Sigmoid colon (tissue), 7 donors: ENCODE results near the gene UBAP1. TPM values are rescaled to one million over a fixed set of nuclear protein-coding genes. Genes with fewer than 3 reads are reported as not detected.
"Not testable (repeated sequence)": the region's sequence is repeated elsewhere in the genome, so short reads cannot be mapped to it uniquely, and the experiment has no call there.

Experiments used
- DNase-seq: peaks from one replicate; pipeline ENCODE4 v3.0.0-alpha.2; 2019
- H3K27ac ChIP-seq, 4 donors: fragments of 200-600 bp; sonication (generic); one replicate each; pipeline ENCODE4 v1.5.1; 2016 to 2019; ENCODE audit warnings: mild to moderate bottlenecking in 1 of 4
- H3K27me3 ChIP-seq, 3 donors: fragments of 200-600 bp; sonication (generic); one replicate each; pipeline ENCODE4 v1.5.1; 2019; ENCODE audit warnings: mild to moderate bottlenecking in 1 of 3
- H3K36me3 ChIP-seq, 4 donors: fragments of 200-600 bp; sonication (generic); one replicate each; pipeline ENCODE4 v1.5.1; 2016 to 2019
- H3K4me1 ChIP-seq, 4 donors: fragments of 200-600 bp; sonication (generic); one replicate each; pipeline ENCODE4 v1.5.1; 2017 to 2019
- H3K4me3 ChIP-seq, 4 donors: fragments of 200-600 bp; sonication (generic); one replicate each; pipeline ENCODE4 v1.5.1; 2017 to 2019; ENCODE audit warnings: mild to moderate bottlenecking in 2 of 4, moderate library complexity in 1 of 4
- H3K9me3 ChIP-seq, 4 donors: fragments of 200-600 bp in 3 of 4; sonication (generic) in 3 of 4; one replicate each; pipeline versions ENCODE4 v1.5.1 to v1.6.1; 2013 to 2019
- EP300 ChIP-seq, 4 donors: sonication (generic); formaldehyde crosslinking; IDR thresholded peaks; one replicate each; pipeline ENCODE4 v1.6.1; 2017; ENCODE audit warnings: antibody characterized with exemption in 4 of 4
- POLR2A ChIP-seq, 2 donors: fragments of 450-650 bp; IDR thresholded peaks; one replicate each; pipeline ENCODE4 v1.6.1; 2016; ENCODE audit warnings: antibody characterized with exemption in 2 of 2, mild to moderate bottlenecking in 2 of 2, moderate library complexity in 2 of 2
- POLR2AphosphoS5 ChIP-seq, 4 donors: sonication (generic); formaldehyde crosslinking; IDR thresholded peaks; one replicate each; pipeline ENCODE4 v1.6.1; 2017; ENCODE audit warnings: antibody characterized with exemption in 4 of 4
- WGBS, 2 donors: extraction: QIAGEN DNeasy Blood & Tissue Kit; methylation state at CpG; one replicate each; pipeline ENCODE4 v1.1.7; 2013; 5-methylcytosine and 5-hydroxymethylcytosine counted together
- intact Hi-C: fragments of 100-400 bp; cut with DNase I; formaldehyde crosslinking; loops from one replicate; pipeline ENCODE4 v1.15.1; 2023
- polyA plus RNA-seq, 3 donors: library from polyadenylated mRNA; stranded (reverse); fragments of 200-250 nt; gene quantifications; one replicate each; pipeline ENCODE4 v1.2.3, GENCODE V29; 2013
- small RNA-seq, 3 donors: library from RNA; depleted of rRNA; stranded (forward); fragments of <200 nt; gene quantifications; one replicate each; pipeline ENCODE3, GENCODE V24; 2016
- total RNA-seq, 4 donors: library from RNA; depleted of rRNA; stranded (reverse); fragments of >200 nt; gene quantifications; one replicate each; pipeline ENCODE4 v1.1.0, GENCODE V29; 2016
- TF ChIP-seq, protein P1 (sequence below), 4 experiments: fragments of 450-650 bp in 3 of 4; fragments of 200-600 bp in 1 of 4; IDR thresholded peaks; one replicate each; pipeline ENCODE4 v1.5.1; 2016 to 2019; ENCODE audit warnings: antibody characterized with exemption in 4 of 4, mild to moderate bottlenecking in 3 of 4, moderate library complexity in 2 of 4
- donor health status: healthy with polysubstance abuse.
- donor health status: Bipolar disorder and iron deficiency.
- donor health status: healthy.

The UBAP1 gene
- total and polyA plus RNA-seq, 7 donors: 32.8 to 52.7 (median 42.5) TPM

DNA sequence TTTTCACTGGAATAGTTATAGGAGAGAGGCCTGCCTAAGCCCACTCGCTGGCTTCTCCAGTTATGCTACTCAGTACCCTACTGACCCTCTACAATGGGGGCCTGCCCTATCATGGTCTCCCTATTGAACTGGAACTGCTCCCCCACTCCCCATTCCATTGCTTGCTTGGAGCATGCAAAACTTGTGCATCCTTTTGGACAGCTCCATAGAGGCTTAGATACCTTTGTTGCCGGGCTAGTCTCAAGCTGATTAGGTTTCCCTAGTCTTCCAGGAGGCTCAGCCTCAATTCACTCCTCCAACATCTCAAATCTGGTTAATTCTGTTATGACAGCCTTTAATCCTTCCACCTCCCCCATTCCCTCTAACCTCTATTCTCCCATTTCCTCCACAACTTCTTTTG lies 110.3 kb downstream of the UBAP1 start:
- Histone ChIP-seq H3K9me3 (no peaks in the 10 kb centered on the region), H3K36me3 (no peaks in the 10 kb centered on the region), H3K27me3 (no peaks in the 10 kb centered on the region), H3K4me1 (no peaks in the 10 kb centered on the region), H3K27ac (no peak overlapping the region), H3K4me3 (no peak overlapping the region)
- intact Hi-C loops: no loop called here
- DNase-seq: no peak
- TF ChIP-seq POLR2A (IDR thresholded peaks at IDR 0.05): no peak
- TF ChIP-seq EP300 (IDR thresholded peaks at IDR 0.05): no peak
- TF ChIP-seq POLR2AphosphoS5 (IDR thresholded peaks at IDR 0.05): no peak
- TF ChIP-seq, protein P1, sequence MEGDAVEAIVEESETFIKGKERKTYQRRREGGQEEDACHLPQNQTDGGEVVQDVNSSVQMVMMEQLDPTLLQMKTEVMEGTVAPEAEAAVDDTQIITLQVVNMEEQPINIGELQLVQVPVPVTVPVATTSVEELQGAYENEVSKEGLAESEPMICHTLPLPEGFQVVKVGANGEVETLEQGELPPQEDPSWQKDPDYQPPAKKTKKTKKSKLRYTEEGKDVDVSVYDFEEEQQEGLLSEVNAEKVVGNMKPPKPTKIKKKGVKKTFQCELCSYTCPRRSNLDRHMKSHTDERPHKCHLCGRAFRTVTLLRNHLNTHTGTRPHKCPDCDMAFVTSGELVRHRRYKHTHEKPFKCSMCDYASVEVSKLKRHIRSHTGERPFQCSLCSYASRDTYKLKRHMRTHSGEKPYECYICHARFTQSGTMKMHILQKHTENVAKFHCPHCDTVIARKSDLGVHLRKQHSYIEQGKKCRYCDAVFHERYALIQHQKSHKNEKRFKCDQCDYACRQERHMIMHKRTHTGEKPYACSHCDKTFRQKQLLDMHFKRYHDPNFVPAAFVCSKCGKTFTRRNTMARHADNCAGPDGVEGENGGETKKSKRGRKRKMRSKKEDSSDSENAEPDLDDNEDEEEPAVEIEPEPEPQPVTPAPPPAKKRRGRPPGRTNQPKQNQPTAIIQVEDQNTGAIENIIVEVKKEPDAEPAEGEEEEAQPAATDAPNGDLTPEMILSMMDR (IDR thresholded peaks at IDR 0.05): no peak
- 92 to 97% methylated on average over 2 of the region's 2 CpGs for WGBS, 2 donors

DNA sequence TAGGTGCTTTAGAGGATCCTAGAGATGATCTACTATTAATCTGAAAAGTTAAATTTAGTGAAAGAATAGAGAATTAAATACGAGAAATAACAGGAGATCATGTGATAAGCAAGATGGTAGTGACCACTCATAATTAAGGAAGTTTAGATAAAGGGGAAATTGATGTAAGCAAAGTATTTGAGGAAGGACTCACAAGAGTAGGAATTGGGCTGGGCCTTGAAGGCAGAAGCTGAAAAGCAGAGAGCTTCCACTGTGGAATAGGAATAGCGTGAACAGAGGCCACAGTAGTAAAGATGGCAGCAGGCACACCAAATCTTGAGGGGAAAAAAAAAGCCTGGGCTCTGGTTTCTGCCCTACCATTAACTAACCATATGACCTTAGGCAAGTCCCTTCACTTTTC lies 112.2 kb downstream of the UBAP1 start:
- no peaks in the 10 kb centered on the region for H3K36me3 ChIP-seq
- H3K27ac ChIP-seq: no peak overlapping the region
- no peak overlapping the region for H3K4me3 ChIP-seq
- H3K4me1 ChIP-seq: no peaks in the 10 kb centered on the region
- 87 to 97% methylated on average over 2 of the region's 2 CpGs for WGBS, 2 donors
- H3K27me3 ChIP-seq: no peaks in the 10 kb centered on the region
- TF ChIP-seq EP300 (IDR thresholded peaks at IDR 0.05): no peak
- no peak for TF ChIP-seq POLR2A (IDR thresholded peaks at IDR 0.05)
- TF ChIP-seq POLR2AphosphoS5 (IDR thresholded peaks at IDR 0.05): no peak
- TF ChIP-seq, protein P1 (IDR thresholded peaks at IDR 0.05): no peak
- intact Hi-C loops: no loop called here
- no peaks in the 10 kb centered on the region for H3K9me3 ChIP-seq
- DNase-seq: no peak

DNA sequence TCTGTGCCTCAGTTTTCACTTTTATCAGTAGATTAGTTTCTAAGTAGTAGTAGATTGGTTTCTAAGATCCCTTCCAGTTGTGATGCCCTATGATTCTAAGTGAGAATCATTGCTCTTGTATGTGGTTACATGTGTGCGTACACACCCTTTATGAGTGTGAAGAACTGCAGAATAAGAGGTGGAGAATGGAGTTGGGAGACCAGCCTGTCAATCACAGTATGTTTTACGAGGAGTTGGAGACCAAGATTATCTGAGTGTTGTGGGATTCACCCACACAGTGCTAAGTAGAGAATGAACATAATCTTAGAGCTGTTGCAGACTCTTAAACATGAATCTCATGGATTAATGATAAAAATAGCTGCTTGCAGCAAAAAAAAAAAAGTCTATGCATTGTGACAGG lies 112.6 kb downstream of the UBAP1 start:
- Histone ChIP-seq H3K27me3 (no peaks in the 10 kb centered on the region), H3K36me3 (no peaks in the 10 kb centered on the region), H3K9me3 (no peaks in the 10 kb centered on the region), H3K27ac (no peak overlapping the region), H3K4me3 (no peak overlapping the region), H3K4me1 (no peaks in the 10 kb centered on the region)
- DNase-seq: no peak
- 96 to 97% methylated on average over 2 of the region's 2 CpGs for WGBS, 2 donors
- intact Hi-C loops: no loop called here
- TF ChIP-seq EP300 (IDR thresholded peaks at IDR 0.05) (no peak), POLR2A (IDR thresholded peaks at IDR 0.05) (no peak), POLR2AphosphoS5 (IDR thresholded peaks at IDR 0.05) (no peak)
- TF ChIP-seq, protein P1 (IDR thresholded peaks at IDR 0.05): no peak

DNA sequence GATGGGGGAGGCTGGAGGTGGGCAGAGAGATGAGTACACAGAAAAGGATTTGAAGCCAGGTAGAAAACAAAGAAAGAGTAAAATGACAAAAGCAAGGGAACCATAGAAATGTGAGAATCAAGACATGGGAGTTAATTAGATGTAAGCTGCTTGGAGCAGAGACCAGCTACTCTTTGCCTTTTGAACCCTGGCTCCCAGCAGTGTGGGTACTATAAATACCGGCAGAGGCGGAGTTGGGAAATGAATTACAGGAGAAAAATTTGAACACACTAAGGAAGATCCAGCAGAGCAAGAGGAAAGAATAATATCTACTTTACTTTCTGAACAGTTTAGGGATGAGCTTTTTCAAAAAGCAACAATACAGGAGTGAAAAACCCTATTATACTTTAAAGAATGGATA lies 113.7 kb downstream of the UBAP1 start:
- Histone ChIP-seq H3K27me3 (no peaks in the 10 kb centered on the region), H3K4me1 (no peaks in the 10 kb centered on the region), H3K9me3 (no peaks in the 10 kb centered on the region), H3K36me3 (no peaks in the 10 kb centered on the region), H3K27ac (no peak overlapping the region), H3K4me3 (no peak overlapping the region)
- DNase-seq: no peak
- intact Hi-C loops: no loop called here
- no peak for TF ChIP-seq POLR2A (IDR thresholded peaks at IDR 0.05)
- TF ChIP-seq POLR2AphosphoS5 (IDR thresholded peaks at IDR 0.05): no peak
- WGBS, 2 donors: 33 to 59% methylated on average over 2 of the region's 2 CpGs

DNA sequence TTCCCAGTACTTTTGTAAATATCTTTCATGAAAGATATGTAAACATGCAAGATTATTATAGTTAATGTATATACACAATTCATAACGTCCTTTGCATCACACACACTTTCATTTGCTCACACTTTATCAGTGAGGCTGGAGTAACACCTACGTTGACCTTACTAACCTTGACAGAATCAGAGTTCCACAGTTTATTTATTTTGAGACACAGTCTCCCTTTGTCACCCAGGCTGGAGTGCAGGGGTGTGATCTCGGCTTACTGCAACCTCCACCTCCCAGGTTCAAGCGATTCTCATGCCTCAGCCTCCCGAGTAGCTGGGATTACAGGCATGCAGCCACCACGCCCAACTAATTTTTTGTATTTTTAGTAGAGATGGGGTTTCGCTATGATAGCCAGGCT lies 122.2 kb downstream of the UBAP1 start:
- DNase-seq, H3K36me3 ChIP-seq, intact Hi-C loops, H3K4me1 ChIP-seq, H3K27ac ChIP-seq, H3K9me3 ChIP-seq, H3K27me3 ChIP-seq, H3K4me3 ChIP-seq: not testable (repeated sequence)
- 53 to 83% methylated on average over 7 of the region's 7 CpGs for WGBS, 2 donors

Small RNA genes within 50 kb of the gene (small RNA-seq; reads per million reads assigned to genes)
- gene AL353662.3: 0 reads per million in 3 donors
- gene RNA5SP282: 0 reads per million in 3 donors
- 0 to 0.07 (median 0) reads per million in 3 donors for gene RNU2-50P

Other genes with a start within 250 kb of the UBAP1 start
- 10 to 100 TPM; 28.8 to 50.4 (median 37.0) TPM for gene UBAP2, start 130.2 kb upstream of the UBAP1 start, total RNA-seq
- 10 to 100 TPM in 1 of 3 donors, 1 to 10 TPM in 2; 6.6 to 19.9 (median 7.4) TPM for gene UBAP2, start 130.2 kb upstream of the UBAP1 start, polyA plus RNA-seq
- gene DCAF12, start 52.3 kb upstream of the UBAP1 start, total RNA-seq: 10 to 100 TPM; 14.3 to 25.2 (median 20.2) TPM
- 10 to 100 TPM; 21.6 to 33.8 (median 28.2) TPM for gene DCAF12, start 52.3 kb upstream of the UBAP1 start, polyA plus RNA-seq
- 1 to 10 TPM in 1 of 4 donors, under 1 TPM in 3; 0.28 to 1.4 (median 0.51) TPM for gene KIF24, start 150.2 kb downstream of the UBAP1 start, total RNA-seq
- gene KIF24, start 150.2 kb downstream of the UBAP1 start, polyA plus RNA-seq: 1 to 10 TPM in 1 of 3 donors, under 1 TPM in 2; under 0.01 to 1.6 (median 0.46) TPM
- gene NUDT2, start 150.5 kb downstream of the UBAP1 start, total RNA-seq: 10 to 100 TPM; 12.1 to 59.9 (median 36.1) TPM
- gene NUDT2, start 150.5 kb downstream of the UBAP1 start, polyA plus RNA-seq: 10 to 100 TPM; 27.0 to 56.5 (median 35.6) TPM
- 10 to 100 TPM in 3 of 4 donors, 1 to 10 TPM in 1; 3.9 to 23.5 (median 20.0) TPM for gene MYORG, start 197.9 kb downstream of the UBAP1 start, total RNA-seq
- 10 to 100 TPM in 1 of 3 donors, 1 to 10 TPM in 2; 3.0 to 23.4 (median 5.5) TPM for gene MYORG, start 197.9 kb downstream of the UBAP1 start, polyA plus RNA-seq